Ovary (tissue), 9 donors: ENCODE results near the gene IRX4. TPM values are rescaled to one million over a fixed set of nuclear protein-coding genes. Genes with fewer than 3 reads are reported as not detected.
"Not testable (repeated sequence)": the region's sequence is repeated elsewhere in the genome, so short reads cannot be mapped to it uniquely, and the experiment has no call there.

Experiments used
- DNase-seq, 5 donors: peaks; one replicate each; pipeline ENCODE4 v3.0.0-alpha.2; 2019 to 2020
- H3K27ac ChIP-seq, 2 donors: fragments of 200-600 bp; one replicate each; pipeline versions ENCODE4 v1.5.1 to v1.8.0; 2019 to 2022
- H3K27me3 ChIP-seq: fragments of 200-600 bp; one replicate; pipeline ENCODE4 v1.8.0; 2022
- H3K36me3 ChIP-seq: fragments of 200-600 bp; sonication (generic); one replicate; pipeline ENCODE4 v1.5.1; 2019
- H3K4me1 ChIP-seq: one replicate; pipeline ENCODE4 v1.8.1; 2013; ENCODE audit warnings: mild to moderate bottlenecking, moderate library complexity; ENCODE audit not compliant: insufficient read depth
- H3K4me3 ChIP-seq: fragments of 200-600 bp; sonication (generic); one replicate; pipeline ENCODE4 v1.5.1; 2017
- H3K9me3 ChIP-seq, 2 donors: fragments of 200-600 bp in 1 of 2; sonication (generic) in 1 of 2; one replicate each; pipeline versions ENCODE4 v1.5.1 to v1.8.1; 2013 to 2019; ENCODE audit warnings: mild to moderate bottlenecking in 1 of 2, moderate library complexity in 1 of 2
- CTCF ChIP-seq, 3 donors: fragments of 450-650 bp in 2 of 3; fragments of 200-600 bp in 1 of 3; IDR thresholded peaks; one replicate each; pipeline versions ENCODE4 v1.5.1 to v1.8.0; 2016 to 2022; ENCODE audit warnings: antibody characterized with exemption in 3 of 3, mild to moderate bottlenecking in 1 of 3
- EP300 ChIP-seq: sonication (generic); formaldehyde crosslinking; IDR thresholded peaks from one replicate; pipeline ENCODE4 v1.6.1; 2017; ENCODE audit warnings: antibody characterized with exemption
- POLR2A ChIP-seq: fragments of 450-650 bp; IDR thresholded peaks from one replicate; pipeline ENCODE4 v1.6.1; 2017; ENCODE audit warnings: antibody characterized with exemption, mild to moderate bottlenecking, moderate library complexity
- WGBS, 3 donors: extraction: QIAGEN DNeasy Blood & Tissue Kit in 1 of 3; methylation state at CpG; one replicate each; pipeline versions ENCODE4 v1.1.5 to v1.1.7; 2013 to 2017; 5-methylcytosine and 5-hydroxymethylcytosine counted together
- intact Hi-C, 4 donors: fragments of 100-400 bp; cut with DNase I; formaldehyde crosslinking; loops; one replicate each; pipeline versions ENCODE4 v1.11.0 to v1.15.1; 2022 to 2023
- polyA plus RNA-seq, 2 donors: library from polyadenylated mRNA; stranded (reverse); fragments of 200-250 nt in 1 of 2; fragments of 350-450 nt in 1 of 2; fragmentation: Illumina TruSeq in 1 of 2; extraction: RNeasy Lipid Tissue Mini Kit (QIAGEN cat#74804) in 1 of 2; gene quantifications; one replicate each; pipeline ENCODE4 v1.2.3, GENCODE V29; 2013 to 2014
- total RNA-seq, 7 donors: library from RNA; depleted of rRNA in 2 of 7; stranded (reverse); fragments of >200 nt in 2 of 7; fragmentation: NEBNext Ultra II Directional in 3 of 7; extraction: Animal tissue kit (Norgen Biotek cat#: 25700) in 3 of 7; gene quantifications; one replicate each; pipeline versions ENCODE4 v1.1.0 to v1.2.4, GENCODE V29; 2016 to 2023
- donor health status: DM: no; HTN: no; CAD: no; lungs with moderate emphysema.
- donor health status: DM: no; HTN: no; CAD: no.
- donor health status: Bipolar disorder and iron deficiency.
- donor health status: DM: yes; HTN: yes; CAD: no.
- donor health status: DM: no; HTN: no; CAD: no.
- donor health status: DM: yes; HTN: yes; CAD: no.

IRX4 gene
- total and polyA plus RNA-seq, 9 donors, result 0.23 TPM; not detected in 8

GRCh38 chr5:1873243-1873959 is 9.3 kb downstream of the IRX4 start:
- 16 to 21% (median 19%) methylated on average over 13 of the region's 13 CpGs for WGBS, 3 donors
- peaks cover 2% of the 10 kb centered on the region for H3K27me3 ChIP-seq
- no peaks in the 10 kb centered on the region for H3K36me3 ChIP-seq
- intact Hi-C loops, result no loop called here
- TF ChIP-seq POLR2A (no peak), EP300 (no peak), CTCF (IDR thresholded peaks at IDR 0.05) (no peak)
- H3K4me1 ChIP-seq, result no peaks in the 10 kb centered on the region
- no peak for DNase-seq
- H3K4me3 ChIP-seq, result no peak overlapping the region
- no peak overlapping the region for H3K27ac ChIP-seq
- peaks cover 0 to under 1% of the 10 kb centered on the region in 2 donors for H3K9me3 ChIP-seq

- Histone ChIP-seq H3K9me3 (no peaks in the 10 kb centered on the region), H3K36me3 (no peaks in the 10 kb centered on the region), H3K27ac (no peak overlapping the region), H3K4me3 (no peak overlapping the region), H3K27me3 (no peaks in the 10 kb centered on the region), H3K4me1 (no peaks in the 10 kb centered on the region)
- 69 to 87% (median 72%) methylated on average over 13 to 14 of the region's 14 CpGs for WGBS, 3 donors
- DNase-seq, result no peak
- no peak for TF ChIP-seq CTCF (IDR thresholded peaks at IDR 0.05)
- no peak for TF ChIP-seq EP300
- TF ChIP-seq POLR2A, result no peak
- intact Hi-C loops, result no loop called here
Observed at GRCh38 chr5:1871441-1871840, 11.3 kb downstream of the IRX4 start.

- 89 to 90% (median 90%) methylated on average over 21 of the region's 21 CpGs for WGBS, 3 donors
- H3K4me3 ChIP-seq, intact Hi-C loops, DNase-seq, H3K4me1 ChIP-seq, H3K9me3 ChIP-seq, H3K36me3 ChIP-seq, H3K27ac ChIP-seq, H3K27me3 ChIP-seq: not testable (repeated sequence)
Observed at GRCh38 chr5:1870435-1871272, 12.1 kb downstream of the IRX4 start.

- WGBS, 3 donors, result 66 to 70% (median 69%) methylated on average over 17 to 19 of the region's 19 CpGs
- no peak for TF ChIP-seq POLR2A
- no peak for TF ChIP-seq CTCF (IDR thresholded peaks at IDR 0.05)
- no peak for TF ChIP-seq EP300
- no peaks in the 10 kb centered on the region for H3K4me1 ChIP-seq
Observed at GRCh38 chr5:1868886-1869475, 13.7 kb downstream of the IRX4 start.

More at GRCh38 chr5:1868886-1869475, 13.7 kb downstream of the IRX4 start:
- H3K27ac ChIP-seq, result no peak overlapping the region
- H3K36me3 ChIP-seq, result no peaks in the 10 kb centered on the region
- intact Hi-C loops, result no loop called here
- no peak overlapping the region for H3K4me3 ChIP-seq
- DNase-seq, result no peak
- no peaks in the 10 kb centered on the region for H3K9me3 ChIP-seq
- no peaks in the 10 kb centered on the region for H3K27me3 ChIP-seq
